CD4-positive, alpha-beta memory T cell (primary cell): ENCODE measurements around the gene STRIT1. TPM values are rescaled to one million over a fixed set of nuclear protein-coding genes. Genes with fewer than 3 reads are reported as not detected.

Source experiments
- CTCF ChIA-PET: fragments of 350-600 bp; sonication (Branson Sonifier 250); formaldehyde crosslinking; loops from one replicate; lab custom pipeline; 2021; ENCODE audit warnings: inconsistent platforms; ENCODE audit not compliant: partially characterized antibody; lab: Charles Lee
- POLR2A ChIA-PET: fragments of 350-600 bp; sonication (Branson Sonifier 250); formaldehyde crosslinking; loops from one replicate; lab custom pipeline; 2021; ENCODE audit not compliant: partially characterized antibody; lab: Charles Lee
- DNase-seq, 5 donors: peaks; one replicate each; pipeline versions ENCODE4 v3.0.0 to v3.0.0-alpha.2; 2020 to 2022; ENCODE audit warnings: mixed read lengths in 1 of 5
- H3K27ac ChIP-seq: one replicate; pipeline ENCODE4 v1.7.0; 2013; ENCODE audit warnings: low read depth, low read length
- H3K27me3 ChIP-seq: 2 replicates; pipeline ENCODE4 v1.7.0; 2013; ENCODE audit warnings: mild to moderate bottlenecking, low read length, moderate library complexity; ENCODE audit not compliant: insufficient read depth
- H3K36me3 ChIP-seq: 2 replicates; pipeline ENCODE4 v1.7.0; 2013; ENCODE audit warnings: mild to moderate bottlenecking, low read length, moderate library complexity; ENCODE audit not compliant: insufficient read depth
- H3K4me1 ChIP-seq: 2 replicates; pipeline ENCODE4 v1.7.0; 2013; ENCODE audit warnings: mild to moderate bottlenecking, low read length, moderate library complexity; ENCODE audit not compliant: insufficient read depth
- H3K4me3 ChIP-seq, 2 donors: one replicate each; pipeline ENCODE4 v1.7.0; 2013; ENCODE audit warnings: low read length in 2 of 2, mild to moderate bottlenecking in 1 of 2
- H3K9me3 ChIP-seq, 2 donors: one replicate each; pipeline ENCODE4 v1.7.0; 2013; ENCODE audit warnings: low read length in 2 of 2, control low read depth in 1 of 2; ENCODE audit not compliant: control insufficient read depth in 1 of 2
- H3K27ac Mint-ChIP-seq, 7 donors: one replicate each; pipeline ENCODE4 v1.8.0; 2020 to 2021; ENCODE audit warnings: mixed read lengths in 7 of 7, mild to moderate bottlenecking in 6 of 7, inconsistent platforms in 3 of 7, moderate library complexity in 3 of 7
- H3K27me3 Mint-ChIP-seq, 2 donors: one replicate each; pipeline ENCODE4 v1.8.0; 2020 to 2021; ENCODE audit warnings: mixed read lengths in 2 of 2
- H3K36me3 Mint-ChIP-seq, 2 donors: one replicate each; pipeline ENCODE4 v1.8.0; 2020 to 2021; ENCODE audit warnings: mixed read lengths in 2 of 2, inconsistent platforms in 1 of 2, mild to moderate bottlenecking in 1 of 2
- H3K4me1 Mint-ChIP-seq, 4 donors: one replicate each; pipeline ENCODE4 v1.8.0; 2020 to 2021; ENCODE audit warnings: mixed read lengths in 4 of 4, mild to moderate bottlenecking in 1 of 4
- H3K4me3 Mint-ChIP-seq, 8 donors: one replicate each; pipeline ENCODE4 v1.8.0; 2020 to 2021; ENCODE audit warnings: mixed read lengths in 8 of 8, mild to moderate bottlenecking in 7 of 8, moderate library complexity in 6 of 8, inconsistent platforms in 3 of 8
- H3K9me3 Mint-ChIP-seq, 8 donors: one replicate each; pipeline ENCODE4 v1.8.0; 2020 to 2021; ENCODE audit warnings: mixed read lengths in 8 of 8, mild to moderate bottlenecking in 5 of 8, inconsistent platforms in 3 of 8, moderate library complexity in 1 of 8
- intact Hi-C: fragments of 100-400 bp; cut with micrococcal nuclease; formaldehyde crosslinking; loops from one replicate; pipeline ENCODE4 v1.15.1; 2023
- polyA plus RNA-seq, 2 donors: library from polyadenylated mRNA; unstranded; fragments of 300-500 nt; fragmentation: Illumina TruSeq; gene quantifications; one replicate each; pipeline ENCODE4 v1.2.3, GENCODE V29; 2021
- total RNA-seq, 2 experiments: library from RNA; stranded (reverse); gene quantifications; one replicate each; pipeline ENCODE4 v1.2.3, GENCODE V29; 2021

STRIT1 gene
- total and polyA plus RNA-seq, 4 experiments from 2014 or later = not detected

DNA sequence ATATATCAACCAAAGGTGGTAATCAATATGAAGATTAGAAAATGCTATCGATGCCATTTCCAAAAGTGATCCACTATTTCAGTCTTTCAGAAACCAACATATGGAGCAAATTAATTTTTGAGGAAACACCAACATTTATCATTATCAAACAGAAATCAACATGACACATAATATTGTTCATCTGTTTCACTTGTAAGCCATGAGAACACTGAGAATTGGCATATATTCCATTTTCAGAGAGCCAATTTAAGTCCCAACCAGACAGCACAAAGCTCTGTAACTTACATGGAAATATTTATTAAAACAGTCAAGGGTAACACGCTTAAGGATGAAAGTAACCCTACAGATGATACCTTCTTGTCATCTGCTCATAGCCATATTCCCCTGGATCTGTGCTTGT is 37.6 kb upstream of the STRIT1 start:
- H3K36me3 ChIP-seq = no peaks in the 10 kb centered on the region
- H3K27ac Mint-ChIP-seq = no peak overlapping the region
- POLR2A ChIA-PET = no interaction called here
- no peak overlapping the region for H3K4me3 ChIP-seq
- H3K36me3 Mint-ChIP-seq = no peaks in the 10 kb centered on the region
- H3K4me3 Mint-ChIP-seq = no peak overlapping the region
- CTCF ChIA-PET = no interaction called here
- no peaks in the 10 kb centered on the region for H3K4me1 ChIP-seq
- intact Hi-C loops = no loop called here
- H3K9me3 ChIP-seq = no peaks in the 10 kb centered on the region
- peaks cover 0 to 8% (median under 1%) of the 10 kb centered on the region in 4 donors for H3K4me1 Mint-ChIP-seq
- H3K9me3 Mint-ChIP-seq = no peaks in the 10 kb centered on the region
- DNase-seq = no peak
- H3K27me3 Mint-ChIP-seq = peaks cover 0 to 2% of the 10 kb centered on the region in 2 donors
- no peaks in the 10 kb centered on the region for H3K27me3 ChIP-seq
- no peak overlapping the region for H3K27ac ChIP-seq

DNA sequence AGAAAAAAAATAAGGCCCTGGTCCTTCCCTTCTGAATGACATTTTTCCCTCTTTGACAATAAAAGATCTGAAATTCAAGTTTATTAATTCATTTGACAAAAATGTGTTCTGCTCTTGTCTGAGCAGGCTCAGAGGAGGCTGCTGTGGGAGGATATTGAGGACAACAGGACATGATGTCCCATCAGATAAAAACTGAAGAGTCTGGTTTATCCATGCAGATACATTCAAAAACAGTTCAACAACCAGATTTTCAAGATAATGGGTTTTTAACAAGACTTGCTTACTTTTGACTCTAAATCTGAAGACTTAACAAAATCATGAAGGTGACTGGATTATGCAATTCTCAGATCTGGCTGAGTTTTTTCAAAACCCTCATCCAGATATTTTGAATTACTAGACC is 36.9 kb upstream of the STRIT1 start:
- no peak for DNase-seq
- Histone ChIP-seq H3K4me3 (no peak overlapping the region), H3K9me3 (no peaks in the 10 kb centered on the region), H3K36me3 (no peaks in the 10 kb centered on the region), H3K4me1 (no peaks in the 10 kb centered on the region), H3K27ac (no peak overlapping the region), H3K27me3 (no peaks in the 10 kb centered on the region)
- H3K27ac Mint-ChIP-seq = no peak overlapping the region
- CTCF ChIA-PET = no interaction called here
- no peaks in the 10 kb centered on the region for H3K27me3 Mint-ChIP-seq
- H3K4me1 Mint-ChIP-seq = peaks cover 0 to 6% (median under 1%) of the 10 kb centered on the region in 4 donors
- intact Hi-C loops = no loop called here
- H3K9me3 Mint-ChIP-seq = no peaks in the 10 kb centered on the region
- no peaks in the 10 kb centered on the region for H3K36me3 Mint-ChIP-seq
- H3K4me3 Mint-ChIP-seq = no peak overlapping the region
- POLR2A ChIA-PET = no interaction called here

DNA sequence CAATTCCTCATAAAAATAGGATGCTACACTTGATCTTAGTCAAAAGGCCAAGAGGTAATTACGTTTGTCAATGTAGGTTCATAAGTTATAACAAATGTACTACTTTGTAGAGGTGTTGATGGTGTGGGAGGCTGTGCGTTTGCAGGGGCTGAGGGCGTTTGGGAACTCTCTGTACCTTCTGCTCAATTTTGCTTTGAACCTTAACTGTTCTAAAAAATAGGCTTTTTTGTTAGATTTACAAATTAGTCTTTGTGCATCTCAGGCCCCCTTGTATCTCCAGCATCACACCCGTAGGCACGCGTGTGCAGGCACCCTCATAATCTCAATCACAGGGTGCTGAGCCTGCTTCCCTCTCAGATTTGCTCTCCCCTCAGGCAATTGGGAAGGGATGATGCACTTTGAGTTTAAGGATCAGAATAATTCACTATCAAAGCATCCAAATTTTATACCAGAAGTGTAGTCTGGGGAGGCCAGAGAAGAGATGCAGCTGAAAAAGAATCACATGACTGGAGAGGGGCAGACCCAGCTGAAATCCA is 36.1 kb upstream of the STRIT1 start:
- H3K27me3 Mint-ChIP-seq = no peaks in the 10 kb centered on the region
- H3K9me3 ChIP-seq = no peaks in the 10 kb centered on the region
- no peak overlapping the region for H3K4me3 ChIP-seq
- H3K27ac Mint-ChIP-seq = no peak overlapping the region
- H3K9me3 Mint-ChIP-seq = no peaks in the 10 kb centered on the region
- no peaks in the 10 kb centered on the region for H3K36me3 Mint-ChIP-seq
- no peak overlapping the region for H3K4me3 Mint-ChIP-seq
- intact Hi-C loops = no loop called here
- ChIA-PET POLR2A (no interaction called here), CTCF (no interaction called here)
- H3K36me3 ChIP-seq = no peaks in the 10 kb centered on the region
- H3K27ac ChIP-seq = no peak overlapping the region
- H3K4me1 Mint-ChIP-seq = peaks cover 0 to under 1% (median 0%) of the 10 kb centered on the region in 4 donors
- H3K4me1 ChIP-seq = no peaks in the 10 kb centered on the region
- no peaks in the 10 kb centered on the region for H3K27me3 ChIP-seq
- DNase-seq = no peak

DNA sequence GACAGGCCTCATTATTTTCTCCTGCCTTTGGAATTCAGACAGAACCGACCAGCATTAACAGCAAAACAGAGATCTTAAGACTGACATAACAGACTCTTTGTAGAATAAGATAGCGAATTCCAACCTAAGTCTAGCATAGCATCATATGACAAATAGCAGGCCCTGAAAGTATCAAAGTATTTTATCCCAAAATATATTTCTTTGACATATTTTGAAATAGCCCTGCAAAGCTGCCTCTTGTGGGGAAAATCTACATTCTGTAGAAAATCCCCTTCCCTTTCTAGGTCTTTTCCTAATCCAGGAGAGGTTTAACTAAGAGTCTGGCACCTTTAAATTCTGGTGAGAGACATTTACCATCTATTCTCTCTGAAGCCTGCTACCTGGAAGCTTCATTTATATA is 34.4 kb upstream of the STRIT1 start:
- no peak overlapping the region for H3K4me3 ChIP-seq
- no peak for DNase-seq
- Mint-ChIP-seq H3K36me3 (no peaks in the 10 kb centered on the region), H3K4me3 (no peak overlapping the region), H3K9me3 (no peaks in the 10 kb centered on the region), H3K27me3 (no peaks in the 10 kb centered on the region), H3K4me1 (no peaks in the 10 kb centered on the region), H3K27ac (no peak overlapping the region)
- no peak overlapping the region for H3K27ac ChIP-seq
- H3K27me3 ChIP-seq = no peaks in the 10 kb centered on the region
- H3K36me3 ChIP-seq = no peaks in the 10 kb centered on the region
- ChIA-PET POLR2A (no interaction called here), CTCF (no interaction called here)
- intact Hi-C loops = no loop called here
- no peaks in the 10 kb centered on the region for H3K9me3 ChIP-seq
- no peaks in the 10 kb centered on the region for H3K4me1 ChIP-seq

DNA sequence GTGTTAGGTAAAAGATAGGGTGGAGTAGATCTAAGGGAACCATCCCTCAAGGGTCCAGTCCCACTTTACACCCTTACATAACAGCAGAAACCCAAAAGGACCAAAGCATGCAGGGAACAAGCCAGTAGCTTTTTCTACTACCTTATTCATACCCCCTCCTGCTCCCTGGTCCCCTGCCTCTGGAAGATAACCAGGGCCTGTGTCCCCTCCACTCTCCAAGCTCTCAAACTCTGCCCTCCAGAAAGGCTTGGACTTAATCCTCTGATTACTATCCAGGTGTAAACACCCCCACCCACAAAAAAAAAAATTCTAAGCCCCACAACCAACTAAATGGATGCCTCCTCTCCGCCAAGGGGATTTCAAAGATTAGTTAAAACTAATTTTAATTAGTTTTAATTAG is 33.9 kb upstream of the STRIT1 start:
- H3K27ac ChIP-seq = no peak overlapping the region
- POLR2A ChIA-PET = no interaction called here

DNA sequence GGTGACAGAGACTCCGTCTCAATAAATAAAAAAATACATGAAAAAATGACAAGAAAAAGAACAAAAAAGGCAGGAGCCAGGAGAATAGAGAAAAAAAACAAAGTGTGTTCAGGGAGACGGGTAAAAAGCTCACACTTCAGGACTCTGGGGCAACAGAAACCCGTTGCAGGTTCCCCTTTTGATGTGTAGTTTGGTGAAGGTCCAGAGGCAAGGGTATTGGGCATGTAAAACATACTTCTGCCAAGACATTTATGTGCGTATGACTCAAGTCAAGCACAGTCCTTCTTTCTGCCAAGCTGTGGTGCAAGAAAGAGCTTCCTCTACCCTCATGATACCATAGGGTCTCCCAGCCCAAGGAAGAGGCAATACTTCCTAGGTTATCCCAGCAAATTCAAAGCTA is 33.4 kb upstream of the STRIT1 start:
- H3K27me3 ChIP-seq = no peaks in the 10 kb centered on the region
- Mint-ChIP-seq H3K27ac (no peak overlapping the region), H3K36me3 (no peaks in the 10 kb centered on the region), H3K9me3 (no peaks in the 10 kb centered on the region), H3K4me3 (no peak overlapping the region), H3K27me3 (no peaks in the 10 kb centered on the region), H3K4me1 (no peaks in the 10 kb centered on the region)
- no peak overlapping the region for H3K4me3 ChIP-seq
- ChIA-PET POLR2A (no interaction called here), CTCF (no interaction called here)
- no peak for DNase-seq
- no peaks in the 10 kb centered on the region for H3K4me1 ChIP-seq
- no peaks in the 10 kb centered on the region for H3K36me3 ChIP-seq
- H3K9me3 ChIP-seq = no peaks in the 10 kb centered on the region
- intact Hi-C loops = no loop called here
- no peak overlapping the region for H3K27ac ChIP-seq

More for the DNA sequence above, 33.9 kb upstream of the STRIT1 start:
- H3K4me1 ChIP-seq = no peaks in the 10 kb centered on the region
- no peaks in the 10 kb centered on the region for H3K9me3 ChIP-seq
- Mint-ChIP-seq H3K27ac (no peak overlapping the region), H3K27me3 (no peaks in the 10 kb centered on the region), H3K4me1 (no peaks in the 10 kb centered on the region), H3K4me3 (no peak overlapping the region), H3K9me3 (no peaks in the 10 kb centered on the region), H3K36me3 (no peaks in the 10 kb centered on the region)
- no peaks in the 10 kb centered on the region for H3K27me3 ChIP-seq
- H3K36me3 ChIP-seq = no peaks in the 10 kb centered on the region
- intact Hi-C loops = no loop called here
- CTCF ChIA-PET = no interaction called here
- no peak overlapping the region for H3K4me3 ChIP-seq
- DNase-seq = no peak

DNA sequence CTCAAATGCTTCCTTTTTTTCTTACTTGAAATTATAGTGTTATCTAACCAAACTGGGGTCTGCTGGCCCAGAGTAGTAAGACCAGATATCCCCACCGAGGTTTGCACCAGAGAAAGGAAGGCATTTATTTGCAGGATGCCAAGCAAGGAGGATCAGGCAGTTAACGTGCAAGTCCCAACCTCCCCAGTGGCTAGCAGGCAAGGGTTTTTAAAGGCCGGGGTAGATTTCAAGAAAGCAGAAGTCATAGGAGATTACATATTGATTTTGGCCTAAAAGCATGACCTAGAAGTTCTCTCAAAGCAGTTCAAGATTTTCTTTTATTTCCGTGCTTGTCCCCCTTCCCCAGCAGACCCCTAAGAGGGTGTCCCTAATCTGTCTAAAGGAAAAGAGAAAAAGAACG is 32.8 kb upstream of the STRIT1 start:
- no peaks in the 10 kb centered on the region for H3K4me1 Mint-ChIP-seq
- no peaks in the 10 kb centered on the region for H3K27me3 Mint-ChIP-seq
- POLR2A ChIA-PET = no interaction called here
- Histone ChIP-seq H3K27me3 (no peaks in the 10 kb centered on the region), H3K4me1 (no peaks in the 10 kb centered on the region), H3K27ac (no peak overlapping the region), H3K9me3 (no peaks in the 10 kb centered on the region), H3K36me3 (no peaks in the 10 kb centered on the region), H3K4me3 (no peak overlapping the region)
- no peak overlapping the region for H3K4me3 Mint-ChIP-seq
- intact Hi-C loops = no loop called here
- no peaks in the 10 kb centered on the region for H3K9me3 Mint-ChIP-seq
- H3K36me3 Mint-ChIP-seq = no peaks in the 10 kb centered on the region
- peak overlapping the region in 1 of 7 donors; percentile 54 for H3K27ac Mint-ChIP-seq
- no peak for DNase-seq
- CTCF ChIA-PET = no interaction called here
